Measurements from ENCODE around the gene TRRAP.

Gene TRRAP

DNA sequence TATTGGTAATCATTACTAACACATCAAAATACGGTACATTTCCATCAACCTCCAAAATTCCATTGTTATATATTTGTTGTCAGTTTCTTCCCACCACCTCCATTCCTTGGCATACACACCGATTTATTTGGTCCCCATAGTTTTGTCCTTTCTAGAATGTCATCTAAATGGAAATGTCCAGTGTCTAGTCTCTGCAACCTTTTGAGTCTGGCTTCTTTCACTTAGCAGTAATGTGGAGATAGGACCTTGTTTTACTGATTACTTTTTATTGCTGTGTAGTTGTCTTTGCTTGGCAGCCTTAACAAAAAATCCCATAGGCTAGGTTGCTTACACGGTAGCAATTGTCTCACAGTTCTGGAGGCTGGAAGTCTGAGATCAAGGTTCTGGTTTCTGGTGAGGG is 22.5 kb downstream of the TRRAP start:
- Histone ChIP-seq H3K4me2 (ENCODE audit: insufficient read depth, low read length, poor library complexity, severe bottlenecking) (no peak overlapping the region), H2BK120ac (ENCODE audit: low read depth, low read length) (no peak overlapping the region), H3K9me3 (replicated peaks in 1 of 2; ENCODE audit: control insufficient read depth in 2 of 2, insufficient read depth in 1 of 2, low read depth in 1 of 2, low read length in 2 of 2) (peaks cover 0 to 1% of the 10 kb centered on the region in 2 donors), H3K4ac (ENCODE audit: low read length) (no peak overlapping the region), H2BK12ac (ENCODE audit: low read length) (no peak overlapping the region), H2BK5ac (ENCODE audit: low read length) (no peak overlapping the region), H3K4me3 (ENCODE audit: low read length in 2 of 2) (no peak overlapping the region), H3K36me3 (replicated peaks in 1 of 2; ENCODE audit: control insufficient read depth in 2 of 2, insufficient read depth in 2 of 2, low read length in 2 of 2) (peaks cover 57 to 98% of the 10 kb centered on the region in 2 donors), H2BK15ac (ENCODE audit: low read length) (no peak overlapping the region), H3K4me1 (ENCODE audit: control insufficient read depth in 2 of 2, insufficient read depth in 1 of 2, low read depth in 1 of 2, low read length in 2 of 2) (no peaks in the 10 kb centered on the region), H3K23ac (ENCODE audit: low read depth, low read length, poor library complexity) (no peak overlapping the region), H3K27me3 (ENCODE audit: control insufficient read depth in 3 of 3, insufficient read depth in 3 of 3, low read depth in 1 of 3, low read length in 3 of 3) (no peaks in the 10 kb centered on the region), H2AFZ (ENCODE audit: low read length) (no peak overlapping the region), H4K8ac (ENCODE audit: low read depth, low read length) (no peak overlapping the region), H2AK5ac (ENCODE audit: low read depth, low read length) (no peak overlapping the region), H4K91ac (ENCODE audit: low read depth, low read length, poor library complexity) (no peak overlapping the region), H3K9ac (ENCODE audit: low read depth, low read length, poor library complexity) (no peak overlapping the region), H3K14ac (ENCODE audit: low read length) (no peak overlapping the region), H3K79me1 (ENCODE audit: low read depth, low read length) (peaks cover 2% of the 10 kb centered on the region), H3K18ac (ENCODE audit: low read length) (no peak overlapping the region), H3K27ac (replicated peaks; ENCODE audit: low read length) (no peak overlapping the region)
- DNase-seq (ENCODE audit: low spot score) = no peak
- WGBS, 2 donors (ENCODE audit: extremely low coverage in 2 of 2, insufficient read length in 2 of 2, insufficient replicate concordance in 1 of 2) = no CpG with 5 or more reads among the region's 3 CpGs

- Histone ChIP-seq H3K9ac (ENCODE audit: low read depth, low read length, poor library complexity) (no peak overlapping the region), H2BK5ac (ENCODE audit: low read length) (no peak overlapping the region), H4K91ac (ENCODE audit: low read depth, low read length, poor library complexity) (no peak overlapping the region), H3K4me1 (ENCODE audit: control insufficient read depth in 2 of 2, insufficient read depth in 1 of 2, low read depth in 1 of 2, low read length in 2 of 2) (no peaks in the 10 kb centered on the region), H3K79me1 (ENCODE audit: low read depth, low read length) (peaks cover 2% of the 10 kb centered on the region), H3K36me3 (replicated peaks in 1 of 2; ENCODE audit: control insufficient read depth in 2 of 2, insufficient read depth in 2 of 2, low read length in 2 of 2) (peaks cover 59 to 98% of the 10 kb centered on the region in 2 donors), H3K18ac (ENCODE audit: low read length) (no peak overlapping the region), H3K23ac (ENCODE audit: low read depth, low read length, poor library complexity) (no peak overlapping the region), H2BK15ac (ENCODE audit: low read length) (no peak overlapping the region), H3K27ac (replicated peaks; ENCODE audit: low read length) (no peak overlapping the region), H4K8ac (ENCODE audit: low read depth, low read length) (no peak overlapping the region), H3K4me2 (ENCODE audit: insufficient read depth, low read length, poor library complexity, severe bottlenecking) (no peak overlapping the region), H2BK120ac (ENCODE audit: low read depth, low read length) (no peak overlapping the region), H3K4me3 (ENCODE audit: low read length in 2 of 2) (no peak overlapping the region), H3K14ac (ENCODE audit: low read length) (no peak overlapping the region), H3K27me3 (ENCODE audit: control insufficient read depth in 3 of 3, insufficient read depth in 3 of 3, low read depth in 1 of 3, low read length in 3 of 3) (no peaks in the 10 kb centered on the region), H2AFZ (ENCODE audit: low read length) (no peak overlapping the region), H2BK12ac (ENCODE audit: low read length) (no peak overlapping the region), H3K9me3 (replicated peaks in 1 of 2; ENCODE audit: control insufficient read depth in 2 of 2, insufficient read depth in 1 of 2, low read depth in 1 of 2, low read length in 2 of 2) (peaks cover 0 to 1% of the 10 kb centered on the region in 2 donors), H3K4ac (ENCODE audit: low read length) (no peak overlapping the region), H2AK5ac (ENCODE audit: low read depth, low read length) (no peak overlapping the region)
- no CpG with 5 or more reads among the region's 3 CpGs for WGBS, 2 donors (ENCODE audit: extremely low coverage in 2 of 2, insufficient read length in 2 of 2, insufficient replicate concordance in 1 of 2)
- no peak for DNase-seq (ENCODE audit: low spot score)
Observed at GRCh38 chr7:98902523-98902922, 24.2 kb downstream of the TRRAP start.

- H3K9me3 ChIP-seq (replicated peaks in 1 of 2; ENCODE audit: control insufficient read depth in 2 of 2, insufficient read depth in 1 of 2, low read depth in 1 of 2, low read length in 2 of 2) = peaks cover 0 to 1% of the 10 kb centered on the region in 2 donors
- H3K14ac ChIP-seq (ENCODE audit: low read length) = no peak overlapping the region
- no peak for DNase-seq (ENCODE audit: low spot score)
- no peak overlapping the region for H3K4me3 ChIP-seq (ENCODE audit: low read length in 2 of 2)
- no peak overlapping the region for H2BK120ac ChIP-seq (ENCODE audit: low read depth, low read length)
- H4K8ac ChIP-seq (ENCODE audit: low read depth, low read length) = no peak overlapping the region
- WGBS, 2 donors (ENCODE audit: extremely low coverage in 2 of 2, insufficient read length in 2 of 2, insufficient replicate concordance in 1 of 2) = no CpG with 5 or more reads among the region's 4 CpGs
- no peak overlapping the region for H2BK5ac ChIP-seq (ENCODE audit: low read length)
- no peaks in the 10 kb centered on the region for H3K27me3 ChIP-seq (ENCODE audit: control insufficient read depth in 3 of 3, insufficient read depth in 3 of 3, low read depth in 1 of 3, low read length in 3 of 3)
- no peak overlapping the region for H3K9ac ChIP-seq (ENCODE audit: low read depth, low read length, poor library complexity)
- H3K4me2 ChIP-seq (ENCODE audit: insufficient read depth, low read length, poor library complexity, severe bottlenecking) = no peak overlapping the region
- no peak overlapping the region for H4K91ac ChIP-seq (ENCODE audit: low read depth, low read length, poor library complexity)
- H2BK15ac ChIP-seq (ENCODE audit: low read length) = no peak overlapping the region
- no peak overlapping the region for H3K23ac ChIP-seq (ENCODE audit: low read depth, low read length, poor library complexity)
- H2AK5ac ChIP-seq (ENCODE audit: low read depth, low read length) = no peak overlapping the region
- no peak overlapping the region for H3K27ac ChIP-seq (replicated peaks; ENCODE audit: low read length)
- H3K18ac ChIP-seq (ENCODE audit: low read length) = no peak overlapping the region
- H3K4ac ChIP-seq (ENCODE audit: low read length) = no peak overlapping the region
- H3K4me1 ChIP-seq (ENCODE audit: control insufficient read depth in 2 of 2, insufficient read depth in 1 of 2, low read depth in 1 of 2, low read length in 2 of 2) = no peaks in the 10 kb centered on the region
- peaks cover 57 to 98% of the 10 kb centered on the region in 2 donors for H3K36me3 ChIP-seq (replicated peaks in 1 of 2; ENCODE audit: control insufficient read depth in 2 of 2, insufficient read depth in 2 of 2, low read length in 2 of 2)
- no peak overlapping the region for H2BK12ac ChIP-seq (ENCODE audit: low read length)
- H3K79me1 ChIP-seq (ENCODE audit: low read depth, low read length) = peaks cover 2% of the 10 kb centered on the region
- no peak overlapping the region for H2AFZ ChIP-seq (ENCODE audit: low read length)
Observed at GRCh38 chr7:98903246-98903645, 24.9 kb downstream of the TRRAP start.

DNA sequence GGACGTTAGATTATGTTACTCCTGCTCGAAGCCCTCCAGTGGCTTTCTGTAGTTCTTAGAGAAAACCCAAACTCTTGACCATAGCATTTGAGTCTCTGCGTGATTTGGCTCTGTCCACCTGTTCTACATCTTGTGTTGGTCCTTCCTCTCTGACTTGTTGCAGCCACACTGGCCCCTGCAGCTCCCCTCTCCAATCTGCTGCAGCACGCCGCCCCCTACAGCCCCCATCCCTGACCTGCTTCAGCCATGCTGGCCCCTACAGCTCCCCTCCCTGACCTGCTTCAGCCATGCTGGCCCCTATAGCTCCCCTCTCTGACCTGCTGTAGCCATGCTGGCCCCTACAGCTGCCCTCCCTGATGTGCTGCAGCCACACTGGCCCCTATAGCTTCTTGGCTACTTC is 29.2 kb downstream of the TRRAP start:
- Histone ChIP-seq H3K14ac (ENCODE audit: low read length) (no peak overlapping the region), H3K79me1 (ENCODE audit: low read depth, low read length) (peaks cover 2% of the 10 kb centered on the region), H3K27me3 (ENCODE audit: control insufficient read depth in 3 of 3, insufficient read depth in 3 of 3, low read depth in 1 of 3, low read length in 3 of 3) (no peaks in the 10 kb centered on the region), H2BK15ac (ENCODE audit: low read length) (no peak overlapping the region), H3K4ac (ENCODE audit: low read length) (no peak overlapping the region), H4K91ac (ENCODE audit: low read depth, low read length, poor library complexity) (no peak overlapping the region), H3K9me3 (replicated peaks in 1 of 2; ENCODE audit: control insufficient read depth in 2 of 2, insufficient read depth in 1 of 2, low read depth in 1 of 2, low read length in 2 of 2) (peaks cover 0 to 1% of the 10 kb centered on the region in 2 donors), H2BK5ac (ENCODE audit: low read length) (no peak overlapping the region), H3K4me2 (ENCODE audit: insufficient read depth, low read length, poor library complexity, severe bottlenecking) (no peak overlapping the region), H3K23ac (ENCODE audit: low read depth, low read length, poor library complexity) (peak overlapping the region; percentile 47), H3K4me1 (ENCODE audit: control insufficient read depth in 2 of 2, insufficient read depth in 1 of 2, low read depth in 1 of 2, low read length in 2 of 2) (no peaks in the 10 kb centered on the region), H2BK120ac (ENCODE audit: low read depth, low read length) (no peak overlapping the region), H3K27ac (replicated peaks; ENCODE audit: low read length) (no peak overlapping the region), H3K18ac (ENCODE audit: low read length) (peak overlapping the region; percentile 24), H2AFZ (ENCODE audit: low read length) (no peak overlapping the region), H3K9ac (ENCODE audit: low read depth, low read length, poor library complexity) (no peak overlapping the region), H4K8ac (ENCODE audit: low read depth, low read length) (no peak overlapping the region), H3K36me3 (replicated peaks in 1 of 2; ENCODE audit: control insufficient read depth in 2 of 2, insufficient read depth in 2 of 2, low read length in 2 of 2) (peaks cover 62 to 97% of the 10 kb centered on the region in 2 donors), H2BK12ac (ENCODE audit: low read length) (no peak overlapping the region), H3K4me3 (ENCODE audit: low read length in 2 of 2) (no peak overlapping the region), H2AK5ac (ENCODE audit: low read depth, low read length) (no peak overlapping the region)
- WGBS, 2 donors (ENCODE audit: extremely low coverage in 2 of 2, insufficient read length in 2 of 2, insufficient replicate concordance in 1 of 2) = no CpG with 5 or more reads among the region's 5 CpGs
- DNase-seq (ENCODE audit: low spot score) = no peak
